GM12878 (cell line): ENCODE data around the gene GFI1. TPM values are rescaled to one million over a fixed set of nuclear protein-coding genes. Genes with fewer than 3 reads are reported as not detected.

ENCODE experiments used
- ATF2 ChIP-seq: IDR thresholded peaks from 2 replicates; pipeline ENCODE4 v1.6.1; 2012; ENCODE audit warnings: low read length, inconsistent platforms
- BHLHE40 ChIP-seq, 2 experiments: fragments of 450-650 bp in 1 of 2; IDR thresholded peaks; 2 replicates each; pipeline ENCODE4 v1.6.1; 2011 to 2017; ENCODE audit warnings: low read depth in 2 of 2, borderline replicate concordance in 1 of 2, improper control_type of control experiment in 1 of 2, low read length in 1 of 2, mild to moderate bottlenecking in 1 of 2
- CHD2 ChIP-seq: IDR thresholded peaks from 2 replicates; pipeline ENCODE4 v1.6.1; 2011; ENCODE audit warnings: low read depth, low read length, improper control_type of control experiment, borderline replicate concordance
- E2F4 ChIP-seq: IDR thresholded peaks from 2 replicates; pipeline ENCODE4 v1.6.1; 2012; ENCODE audit warnings: low read depth, low read length, improper control_type of control experiment
- ELK1 ChIP-seq: IDR thresholded peaks from 2 replicates; pipeline ENCODE4 v1.6.1; 2012; ENCODE audit warnings: low read depth, low read length, improper control_type of control experiment
- HCFC1 ChIP-seq: fragments of 150-350 bp; IDR thresholded peaks from 2 replicates; pipeline ENCODE4 v1.6.1; 2014; ENCODE audit warnings: low read length
- MXI1 ChIP-seq: fragments of 150-350 bp; IDR thresholded peaks from 2 replicates; pipeline ENCODE4 v1.6.1; 2011; ENCODE audit warnings: low read depth, mild to moderate bottlenecking, inconsistent platforms, low read length, improper control_type of control experiment
- MYB ChIP-seq: fragments of 150-350 bp; IDR thresholded peaks from 2 replicates; pipeline ENCODE4 v1.6.1; 2014; ENCODE audit warnings: mild to moderate bottlenecking, low read depth, low read length, borderline replicate concordance
- MYC ChIP-seq: IDR thresholded peaks from 2 replicates; pipeline ENCODE4 v1.6.1; 2011; ENCODE audit warnings: mild to moderate bottlenecking, low read length, moderate library complexity, inconsistent platforms; ENCODE audit not compliant: insufficient read depth, insufficient replicate concordance, insufficient read length, severe bottlenecking
- NFIC ChIP-seq: IDR thresholded peaks from 2 replicates; pipeline ENCODE4 v1.6.1; 2012; ENCODE audit warnings: low read depth, mild to moderate bottlenecking, inconsistent platforms, low read length, moderate library complexity
- NFXL1 ChIP-seq: fragments of 450-650 bp; IDR thresholded peaks from 2 replicates; pipeline ENCODE4 v1.6.1; 2017; ENCODE audit warnings: antibody characterized with exemption, mild to moderate bottlenecking, borderline replicate concordance
- NKRF ChIP-seq: fragments of 450-650 bp; conservative IDR thresholded peaks from 2 replicates; pipeline ENCODE4 v1.6.1; 2017; ENCODE audit warnings: mild to moderate bottlenecking, moderate library complexity
- POLR2AphosphoS2 ChIP-seq: IDR thresholded peaks from 2 replicates; pipeline ENCODE4 v1.6.1; 2011; ENCODE audit warnings: low read depth, mild to moderate bottlenecking, low read length, improper control_type of control experiment, moderate library complexity
- RAD21 ChIP-seq: IDR thresholded peaks from 2 replicates; pipeline ENCODE4 v1.6.1; 2011; ENCODE audit warnings: mild to moderate bottlenecking, low read depth, low read length, moderate library complexity; ENCODE audit not compliant: insufficient read depth
- RAD51 ChIP-seq: fragments of 450-650 bp; IDR thresholded peaks from 2 replicates; pipeline ENCODE4 v1.6.1; 2016; ENCODE audit warnings: moderate library complexity, mild to moderate bottlenecking, inconsistent platforms
- RBBP5 ChIP-seq: fragments of 200-600 bp; sonication (generic); conservative IDR thresholded peaks from 2 replicates; pipeline ENCODE4 v1.6.1; 2016
- RELA ChIP-seq: fragments of 450-650 bp; IDR thresholded peaks from 2 replicates; pipeline ENCODE4 v1.8.0; 2014; ENCODE audit warnings: borderline replicate concordance; ENCODE audit not compliant: partially characterized antibody
- RELB ChIP-seq: fragments of 450-650 bp; IDR thresholded peaks from 2 replicates; pipeline ENCODE4 v1.6.1; 2017; ENCODE audit warnings: low read depth, mild to moderate bottlenecking, moderate library complexity
- SREBF1 ChIP-seq: IDR thresholded peaks from 2 replicates; pipeline ENCODE4 v1.6.1; 2012; ENCODE audit warnings: mild to moderate bottlenecking, low read length
- SREBF2 ChIP-seq: IDR thresholded peaks from 2 replicates; pipeline ENCODE4 v1.6.1; 2012; ENCODE audit warnings: mild to moderate bottlenecking, low read length
- TBL1XR1 ChIP-seq: IDR thresholded peaks from 2 replicates; pipeline ENCODE4 v1.6.1; 2012; ENCODE audit warnings: low read depth, low read length, improper control_type of control experiment
- USF1 ChIP-seq: IDR thresholded peaks from 2 replicates; pipeline ENCODE4 v1.6.1; 2011; ENCODE audit warnings: borderline replicate concordance, low read depth, mild to moderate bottlenecking, moderate library complexity, mixed read lengths, low read length; ENCODE audit not compliant: insufficient read depth; ENCODE audit errors: extremely low read length
- polyA plus RNA-seq, 11 experiments: library from polyadenylated mRNA; depleted of rRNA in 4 of 11; unstranded in 6 of 11; stranded (reverse) in 5 of 11; fragments of >200 nt; fragmentation: Nextera tagmentation in 4 of 11; fragmentation: Illumina TruSeq in 1 of 11; extraction: Ambion mirVana in 4 of 11; extraction: Trizol in 1 of 11; gene quantifications; 1 replicate in 1 of 11; 2 replicates in 10 of 11; pipeline versions ENCODE4 v1.2.1 to v1.2.3, GENCODE V29; 2011 to 2016; ENCODE audit warnings: inconsistent platforms in 2 of 11, missing spikeins in 2 of 11, low read depth in 1 of 11
- total RNA-seq, 4 experiments: library from RNA; depleted of rRNA in 3 of 4; stranded (reverse); fragments of >200 nt in 3 of 4; fragmentation: Illumina TruSeq in 1 of 4; extraction: Trizol in 1 of 4; gene quantifications; 2 replicates each; pipeline versions ENCODE4 v1.2.1 to v1.2.3, GENCODE V29; 2013 to 2021

The GFI1 gene
- total and polyA plus RNA-seq, 10 of the 15 experiments (the other 5 are each of a cell fraction or from before 2014, with no cell fraction given) = 1.8 to 18.3 (median 7.4) TPM

GRCh38 chr1:92476071-92476631 lies 10.6 kb downstream of the GFI1 start (continued):
- no peak for TF ChIP-seq ELK1
- peak; percentile 46 to 73; a peak in 3 of 4 replicates for TF ChIP-seq BHLHE40 (IDR thresholded peaks at IDR 0.05; ENCODE audit: borderline replicate concordance in 1 of 2, low read depth in 2 of 2, low read length in 1 of 2)
- TF ChIP-seq NFIC = no peak
- no peak for TF ChIP-seq TBL1XR1
- no peak for TF ChIP-seq CHD2
- TF ChIP-seq MYB = peak; percentile 78
- TF ChIP-seq MXI1 = no peak
- no peak for TF ChIP-seq RAD21
- TF ChIP-seq SREBF1 = no peak
- TF ChIP-seq RAD51 = peak; percentile 72
- no peak for TF ChIP-seq MYC
- TF ChIP-seq E2F4 = no peak
- peak; percentile 26; the same call in 1 of the 2 replicates for TF ChIP-seq RELB
- TF ChIP-seq RELA = no peak
- TF ChIP-seq ATF2 = no peak; the same call in 1 of the 2 replicates
- TF ChIP-seq RBBP5 = no peak
- TF ChIP-seq SREBF2 = no peak
- TF ChIP-seq POLR2AphosphoS2 = no peak
- TF ChIP-seq NKRF = no peak
- peak; percentile 61 for TF ChIP-seq USF1
- no peak for TF ChIP-seq NFXL1
- TF ChIP-seq HCFC1 = no peak
